ENCODE results near the gene RPS3A. TPM values are rescaled to one million over a fixed set of nuclear protein-coding genes. Genes with fewer than 3 reads are reported as not detected.

Gene RPS3A
- total RNA-seq, 1 experiment from 2014 or later, result 2,111 TPM

GRCh38 chr4:151099229-151099975 is at the start of gene RPS3A (continued):
- TF ChIP-seq ARID4B (CRISPR knock-in tag; IDR thresholded peaks at IDR 0.05; ENCODE audit: borderline replicate concordance), result no peak; the same call in 1 of the 2 replicates
- no peak for TF ChIP-seq JAZF1 (CRISPR knock-in tag; IDR thresholded peaks at IDR 0.05)
- TF ChIP-seq NR1H2 (CRISPR knock-in tag; IDR thresholded peaks at IDR 0.05), result no peak
- no peak for TF ChIP-seq AFF4 (CRISPR knock-in tag; IDR thresholded peaks at IDR 0.05; ENCODE audit: borderline replicate concordance)
- TF ChIP-seq ZNF263 (CRISPR knock-in tag; IDR thresholded peaks at IDR 0.05; ENCODE audit: low read depth), result no peak
- TF ChIP-seq FOXJ3 (CRISPR knock-in tag; IDR thresholded peaks at IDR 0.05; ENCODE audit: borderline replicate concordance), result no peak
- peak; percentile 97 for TF ChIP-seq ETV6 (CRISPR knock-in tag; IDR thresholded peaks at IDR 0.05)
- no peak for TF ChIP-seq ZNF232 (CRISPR knock-in tag; IDR thresholded peaks at IDR 0.05)
- TF ChIP-seq IRF2 (CRISPR knock-in tag; IDR thresholded peaks at IDR 0.05; ENCODE audit: borderline replicate concordance, low read depth), result no peak
- no peak for TF ChIP-seq ZNF396 (CRISPR knock-in tag; IDR thresholded peaks at IDR 0.05; ENCODE audit: borderline replicate concordance)
- 0 out of 2 replicates have a peak, but pooled peaks have one; percentile 29 for TF ChIP-seq ZNF317 (CRISPR knock-in tag; IDR thresholded peaks at IDR 0.05; ENCODE audit: borderline replicate concordance, low read depth)
- peak; percentile 84; the same call in 1 of the 2 replicates for TF ChIP-seq ZNF416 (CRISPR knock-in tag; IDR thresholded peaks at IDR 0.05)
- peak; percentile 92; the same call in 1 of the 2 replicates for TF ChIP-seq HMGXB4 (CRISPR knock-in tag; IDR thresholded peaks at IDR 0.05)
- 0 out of 2 replicates have a peak, but pooled peaks have one; percentile 41 for TF ChIP-seq NR3C1 (CRISPR knock-in tag; conservative IDR thresholded peaks at IDR 0.05; ENCODE audit: low read depth)
- no peak; the same call in 1 of the 2 replicates for TF ChIP-seq SMAD3 (CRISPR knock-in tag; IDR thresholded peaks at IDR 0.05; ENCODE audit: borderline replicate concordance)
- peak; percentile 93 for TF ChIP-seq FOXP1 (CRISPR knock-in tag; IDR thresholded peaks at IDR 0.05; ENCODE audit: borderline replicate concordance)
- no peak; the same call in 1 of the 2 replicates for TF ChIP-seq MLX (CRISPR knock-in tag; IDR thresholded peaks at IDR 0.05)
- TF ChIP-seq ZSCAN18 (CRISPR knock-in tag; IDR thresholded peaks at IDR 0.05), result no peak
- TF ChIP-seq IRF1 (CRISPR knock-in tag; IDR thresholded peaks at IDR 0.05), result 0 out of 2 replicates have a peak, but pooled peaks have one; percentile 56
- no peak; the same call in 1 of the 2 replicates for TF ChIP-seq ZNF121 (CRISPR knock-in tag; IDR thresholded peaks at IDR 0.05)
- no peak for TF ChIP-seq ATF6 (CRISPR knock-in tag; IDR thresholded peaks at IDR 0.05)
- no peak for TF ChIP-seq SOX15 (CRISPR knock-in tag; IDR thresholded peaks at IDR 0.05)

Measured in WTC11 (cell line).